Measurements from ENCODE around the gene VPS37D.

DNA sequence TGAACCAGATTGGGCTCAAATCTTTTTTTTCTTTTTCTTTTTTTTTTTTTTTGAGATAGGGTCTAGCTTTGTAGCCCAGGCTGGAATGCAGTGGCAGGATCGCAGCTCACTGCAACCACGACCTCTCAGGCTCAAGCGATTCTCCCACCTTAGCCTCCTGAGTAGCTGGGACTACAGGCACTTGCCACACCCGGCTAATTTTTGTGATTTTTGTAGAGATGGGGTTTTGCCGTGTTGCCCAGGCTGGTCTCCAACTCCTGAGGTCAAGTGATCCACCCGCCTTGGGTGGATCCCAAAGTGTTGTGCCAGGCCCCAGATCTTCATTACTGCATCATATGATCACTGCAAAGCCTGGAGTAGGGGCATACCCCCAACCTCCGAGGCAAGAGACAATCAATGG lies 12.9 kb downstream of the VPS37D start:
- TF ChIP-seq, protein P1, sequence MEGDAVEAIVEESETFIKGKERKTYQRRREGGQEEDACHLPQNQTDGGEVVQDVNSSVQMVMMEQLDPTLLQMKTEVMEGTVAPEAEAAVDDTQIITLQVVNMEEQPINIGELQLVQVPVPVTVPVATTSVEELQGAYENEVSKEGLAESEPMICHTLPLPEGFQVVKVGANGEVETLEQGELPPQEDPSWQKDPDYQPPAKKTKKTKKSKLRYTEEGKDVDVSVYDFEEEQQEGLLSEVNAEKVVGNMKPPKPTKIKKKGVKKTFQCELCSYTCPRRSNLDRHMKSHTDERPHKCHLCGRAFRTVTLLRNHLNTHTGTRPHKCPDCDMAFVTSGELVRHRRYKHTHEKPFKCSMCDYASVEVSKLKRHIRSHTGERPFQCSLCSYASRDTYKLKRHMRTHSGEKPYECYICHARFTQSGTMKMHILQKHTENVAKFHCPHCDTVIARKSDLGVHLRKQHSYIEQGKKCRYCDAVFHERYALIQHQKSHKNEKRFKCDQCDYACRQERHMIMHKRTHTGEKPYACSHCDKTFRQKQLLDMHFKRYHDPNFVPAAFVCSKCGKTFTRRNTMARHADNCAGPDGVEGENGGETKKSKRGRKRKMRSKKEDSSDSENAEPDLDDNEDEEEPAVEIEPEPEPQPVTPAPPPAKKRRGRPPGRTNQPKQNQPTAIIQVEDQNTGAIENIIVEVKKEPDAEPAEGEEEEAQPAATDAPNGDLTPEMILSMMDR (IDR thresholded peaks at IDR 0.05; ENCODE audit: insufficient read depth, low read length, poor library complexity, severe bottlenecking) = no peak
- no peak for TF ChIP-seq EZH2phosphoT487 (conservative IDR thresholded peaks at IDR 0.05; ENCODE audit: low read length)

All from SU-DHL-6 (cell line).